BE2C (cell line): ENCODE measurements around the gene SUN5.

Experiments
- DNase-seq: peaks from one replicate; pipeline ENCODE4 v3.0.0-alpha.2; 2020
- H3K27me3 ChIP-seq: fragments of 250-450 bp; sonication (Bioruptor Pico); 2 replicates; pipeline ENCODE4 v1.5.1; 2020; ENCODE audit warnings: mild to moderate bottlenecking
- H3K36me3 ChIP-seq: fragments of 250-450 bp; sonication (Bioruptor Pico); 2 replicates; pipeline ENCODE4 v1.5.1; 2020; ENCODE audit warnings: mild to moderate bottlenecking
- H3K4me1 ChIP-seq: fragments of 250-450 bp; sonication (Bioruptor Pico); 2 replicates; pipeline ENCODE4 v1.5.1; 2020
- H3K4me3 ChIP-seq: 2 replicates; pipeline ENCODE4 v1.5.1; 2011; ENCODE audit warnings: low read depth, low read length
- H3K9me3 ChIP-seq: fragments of 250-450 bp; sonication (Bioruptor Pico); 2 replicates; pipeline ENCODE4 v1.5.1; 2020
- TF ChIP-seq, protein P1 (sequence below): IDR thresholded peaks from 2 replicates; pipeline ENCODE4 v1.5.1; 2012; ENCODE audit warnings: mild to moderate bottlenecking, low read depth, low read length

The SUN5 gene

DNA sequence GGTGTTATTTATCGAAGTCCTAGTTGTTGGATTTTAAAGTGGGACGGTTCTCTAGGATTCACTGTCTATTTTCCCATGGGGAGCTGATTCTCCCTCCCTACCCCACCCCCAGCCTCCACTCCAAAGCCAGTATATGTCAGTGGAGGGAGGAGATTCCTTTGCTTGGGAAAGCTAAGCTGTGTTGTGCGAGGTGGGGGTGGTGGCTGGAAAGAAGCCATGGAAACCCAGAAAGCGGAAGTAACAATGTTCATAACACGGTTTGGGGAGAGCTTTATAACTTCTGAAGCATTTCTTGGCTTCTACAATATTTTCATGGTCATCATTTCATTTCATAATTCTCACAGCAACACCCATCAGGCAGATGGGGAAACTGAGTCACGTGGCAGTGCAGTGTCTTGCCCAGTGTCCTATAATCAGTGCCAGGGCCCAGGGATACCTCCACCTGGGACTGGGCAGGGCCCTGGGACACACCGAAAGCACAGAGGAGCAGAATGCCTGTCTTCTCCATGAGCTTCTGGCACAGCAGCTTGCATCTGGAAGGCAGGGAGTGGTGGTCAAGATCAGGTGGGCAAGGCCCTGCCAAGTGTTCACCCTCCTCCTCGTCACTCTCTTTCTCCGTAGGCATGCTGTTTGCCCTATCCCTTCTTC lies 4.5 kb downstream of the SUN5 start:
- Histone ChIP-seq H3K4me3 (no peak overlapping the region), H3K9me3 (no peaks in the 10 kb centered on the region), H3K4me1 (no peaks in the 10 kb centered on the region), H3K27me3 (no peaks in the 10 kb centered on the region), H3K36me3 (no peaks in the 10 kb centered on the region)
- TF ChIP-seq, protein P1, sequence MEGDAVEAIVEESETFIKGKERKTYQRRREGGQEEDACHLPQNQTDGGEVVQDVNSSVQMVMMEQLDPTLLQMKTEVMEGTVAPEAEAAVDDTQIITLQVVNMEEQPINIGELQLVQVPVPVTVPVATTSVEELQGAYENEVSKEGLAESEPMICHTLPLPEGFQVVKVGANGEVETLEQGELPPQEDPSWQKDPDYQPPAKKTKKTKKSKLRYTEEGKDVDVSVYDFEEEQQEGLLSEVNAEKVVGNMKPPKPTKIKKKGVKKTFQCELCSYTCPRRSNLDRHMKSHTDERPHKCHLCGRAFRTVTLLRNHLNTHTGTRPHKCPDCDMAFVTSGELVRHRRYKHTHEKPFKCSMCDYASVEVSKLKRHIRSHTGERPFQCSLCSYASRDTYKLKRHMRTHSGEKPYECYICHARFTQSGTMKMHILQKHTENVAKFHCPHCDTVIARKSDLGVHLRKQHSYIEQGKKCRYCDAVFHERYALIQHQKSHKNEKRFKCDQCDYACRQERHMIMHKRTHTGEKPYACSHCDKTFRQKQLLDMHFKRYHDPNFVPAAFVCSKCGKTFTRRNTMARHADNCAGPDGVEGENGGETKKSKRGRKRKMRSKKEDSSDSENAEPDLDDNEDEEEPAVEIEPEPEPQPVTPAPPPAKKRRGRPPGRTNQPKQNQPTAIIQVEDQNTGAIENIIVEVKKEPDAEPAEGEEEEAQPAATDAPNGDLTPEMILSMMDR, result no peak
- DNase-seq, result no peak

DNA sequence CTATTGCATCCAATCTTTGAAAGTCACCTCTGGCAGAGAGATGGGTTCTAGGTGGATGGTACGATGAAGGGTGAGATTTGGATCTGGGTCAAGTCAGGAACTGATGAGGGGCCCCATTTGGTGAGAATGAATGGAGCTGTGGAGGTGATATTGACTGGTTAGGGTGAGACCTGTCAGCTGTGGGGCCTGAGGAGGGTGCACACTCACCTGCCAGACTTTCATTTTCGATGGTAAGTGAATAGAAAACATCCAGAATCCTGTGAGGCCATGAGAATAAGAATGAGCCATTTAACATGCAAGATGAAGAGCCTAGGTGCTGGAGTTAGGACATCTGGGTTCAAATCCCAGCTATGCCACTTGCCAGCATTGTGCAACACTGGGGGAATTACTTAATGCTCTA lies 6.8 kb downstream of the SUN5 start:
- TF ChIP-seq, protein P1, result no peak
- no peaks in the 10 kb centered on the region for H3K9me3 ChIP-seq
- no peaks in the 10 kb centered on the region for H3K4me1 ChIP-seq
- H3K4me3 ChIP-seq, result no peak overlapping the region
- H3K27me3 ChIP-seq, result no peaks in the 10 kb centered on the region
- no peaks in the 10 kb centered on the region for H3K36me3 ChIP-seq
- DNase-seq, result no peak

DNA sequence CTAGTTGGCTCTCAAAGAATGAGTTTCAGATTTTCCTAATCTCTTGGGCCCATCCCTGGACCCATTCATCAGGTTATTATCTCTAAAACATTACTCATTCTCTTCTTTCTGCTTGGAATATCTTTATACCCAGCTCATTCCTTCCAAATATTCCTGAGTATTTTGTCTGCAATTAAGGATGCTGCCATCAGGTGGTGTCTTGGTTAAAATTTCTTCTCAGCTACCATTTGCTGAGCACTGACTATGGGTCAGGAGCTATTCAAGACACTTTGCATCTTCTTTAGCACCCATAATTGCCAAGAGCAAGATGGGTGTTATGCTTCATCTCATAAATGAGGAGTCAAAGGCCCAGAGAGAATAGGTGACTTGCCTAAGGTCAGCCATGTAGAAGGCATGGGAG lies 8.4 kb downstream of the SUN5 start:
- no peaks in the 10 kb centered on the region for H3K9me3 ChIP-seq
- H3K4me3 ChIP-seq, result no peak overlapping the region
- no peaks in the 10 kb centered on the region for H3K27me3 ChIP-seq
- no peaks in the 10 kb centered on the region for H3K36me3 ChIP-seq
- no peaks in the 10 kb centered on the region for H3K4me1 ChIP-seq
- TF ChIP-seq, protein P1, result no peak; the same call in 1 of the 2 replicates
- DNase-seq, result no peak

DNA sequence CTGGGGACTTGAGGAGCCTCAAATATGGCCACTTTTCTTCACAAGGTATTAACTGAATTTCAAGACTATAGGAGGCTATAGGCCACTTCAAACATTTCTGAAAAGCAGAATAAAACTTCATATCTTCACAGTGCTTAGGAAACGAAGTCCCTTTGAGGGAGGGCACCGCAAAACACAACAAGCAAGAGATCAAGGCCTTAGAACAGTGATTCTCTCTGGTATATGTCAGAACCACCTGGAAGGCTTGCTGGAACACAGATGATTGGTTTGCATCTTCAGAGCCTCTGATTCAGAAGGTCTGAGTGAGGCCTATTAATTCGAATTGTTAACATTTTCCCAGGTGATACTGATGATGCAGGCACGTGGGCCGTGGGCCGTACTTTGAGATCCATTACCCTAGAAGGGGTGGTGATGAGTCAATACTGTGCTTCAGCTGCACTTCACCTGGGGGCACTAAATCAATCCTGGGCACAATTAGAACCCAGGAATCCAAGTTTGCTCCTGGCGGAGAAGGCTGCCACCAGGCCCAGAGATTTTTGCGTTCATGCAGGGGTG lies 10.7 kb downstream of the SUN5 start:
- no peaks in the 10 kb centered on the region for H3K36me3 ChIP-seq
- no peak overlapping the region for H3K4me3 ChIP-seq
- DNase-seq, result no peak
- TF ChIP-seq, protein P1, result no peak
- no peaks in the 10 kb centered on the region for H3K9me3 ChIP-seq
- no peaks in the 10 kb centered on the region for H3K4me1 ChIP-seq
- no peaks in the 10 kb centered on the region for H3K27me3 ChIP-seq

DNA sequence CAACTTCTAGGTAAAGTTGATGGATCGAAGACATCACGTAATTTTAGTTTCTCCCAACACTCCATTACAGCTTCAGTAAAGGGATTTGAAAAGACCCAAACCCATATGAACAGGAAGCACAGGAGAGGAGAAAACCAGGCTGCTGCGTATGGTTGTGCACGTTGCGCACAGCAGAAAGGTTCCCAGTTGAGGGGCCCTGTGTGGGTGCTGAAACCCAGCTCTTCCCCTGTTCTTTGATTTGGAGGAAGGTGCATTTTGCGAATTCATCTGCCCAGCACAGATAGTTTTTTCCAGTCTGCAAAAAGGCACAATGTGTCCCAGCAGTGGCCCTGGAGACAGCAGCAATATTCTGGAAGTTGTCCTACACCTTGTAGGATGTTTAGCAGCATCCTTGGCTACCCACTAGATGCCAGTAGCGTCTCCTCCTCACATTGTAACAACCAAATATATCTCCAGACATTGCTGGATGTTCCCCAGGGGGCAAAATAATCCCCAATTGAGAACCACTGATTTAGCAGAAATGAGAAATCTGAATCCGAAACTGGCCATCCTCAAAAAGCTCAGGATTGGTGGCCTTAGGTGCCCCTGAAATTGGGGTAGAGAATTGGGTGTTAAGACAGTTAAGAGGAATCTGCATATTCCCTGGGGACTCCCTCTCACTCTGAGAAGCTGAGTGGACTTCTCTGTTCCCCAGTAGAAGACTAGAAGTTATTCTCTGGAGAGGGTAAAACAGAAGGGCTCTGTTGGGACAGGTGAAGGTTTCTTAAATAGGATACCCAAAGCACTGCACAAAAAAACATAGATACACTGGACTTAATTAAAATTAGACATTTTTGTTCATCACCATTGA lies 12.2 kb downstream of the SUN5 start:
- DNase-seq, result no peak
- no peaks in the 10 kb centered on the region for H3K9me3 ChIP-seq
- no peaks in the 10 kb centered on the region for H3K27me3 ChIP-seq
- H3K4me1 ChIP-seq, result no peaks in the 10 kb centered on the region
- H3K4me3 ChIP-seq, result no peak overlapping the region
- H3K36me3 ChIP-seq, result no peaks in the 10 kb centered on the region
- TF ChIP-seq, protein P1, result no peak

DNA sequence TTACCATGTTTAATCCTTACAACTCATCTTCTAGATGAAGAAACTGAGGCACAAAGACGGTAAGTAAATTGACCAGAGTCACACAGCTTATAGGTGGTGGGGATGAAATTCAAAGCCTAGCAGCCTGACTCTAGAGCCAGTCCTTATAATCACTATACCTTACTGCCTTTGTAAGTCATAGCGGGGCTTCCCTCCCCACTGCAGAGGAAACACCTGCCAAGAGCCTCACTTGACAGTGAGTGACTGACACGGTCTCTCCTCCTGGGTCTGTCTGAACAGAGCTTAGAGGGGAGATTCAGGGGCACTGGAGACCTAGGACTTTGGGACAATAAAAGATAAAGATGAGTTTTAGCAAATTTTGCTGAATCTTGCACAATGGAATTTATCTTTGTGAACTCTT lies 12.8 kb downstream of the SUN5 start:
- Histone ChIP-seq H3K9me3 (no peaks in the 10 kb centered on the region), H3K4me1 (no peaks in the 10 kb centered on the region), H3K4me3 (no peak overlapping the region), H3K27me3 (no peaks in the 10 kb centered on the region), H3K36me3 (no peaks in the 10 kb centered on the region)
- DNase-seq, result no peak
- TF ChIP-seq, protein P1, result no peak
